Activated T-helper 9 cell treated with anti-CD3 and anti-CD28 coated beads, Interleukin-2, amount 50 U/mL, for 16 hours (primary cell): ENCODE results near the gene SRL.
"Not testable (repeated sequence)": the region's sequence is repeated elsewhere in the genome, so short reads cannot be mapped to it uniquely, and the experiment has no call there.

Experiments
- DNase-seq: peaks from one replicate; pipeline ENCODE4 v3.0.0-alpha.2; 2020; ENCODE audit warnings: low read depth

The SRL gene

DNA sequence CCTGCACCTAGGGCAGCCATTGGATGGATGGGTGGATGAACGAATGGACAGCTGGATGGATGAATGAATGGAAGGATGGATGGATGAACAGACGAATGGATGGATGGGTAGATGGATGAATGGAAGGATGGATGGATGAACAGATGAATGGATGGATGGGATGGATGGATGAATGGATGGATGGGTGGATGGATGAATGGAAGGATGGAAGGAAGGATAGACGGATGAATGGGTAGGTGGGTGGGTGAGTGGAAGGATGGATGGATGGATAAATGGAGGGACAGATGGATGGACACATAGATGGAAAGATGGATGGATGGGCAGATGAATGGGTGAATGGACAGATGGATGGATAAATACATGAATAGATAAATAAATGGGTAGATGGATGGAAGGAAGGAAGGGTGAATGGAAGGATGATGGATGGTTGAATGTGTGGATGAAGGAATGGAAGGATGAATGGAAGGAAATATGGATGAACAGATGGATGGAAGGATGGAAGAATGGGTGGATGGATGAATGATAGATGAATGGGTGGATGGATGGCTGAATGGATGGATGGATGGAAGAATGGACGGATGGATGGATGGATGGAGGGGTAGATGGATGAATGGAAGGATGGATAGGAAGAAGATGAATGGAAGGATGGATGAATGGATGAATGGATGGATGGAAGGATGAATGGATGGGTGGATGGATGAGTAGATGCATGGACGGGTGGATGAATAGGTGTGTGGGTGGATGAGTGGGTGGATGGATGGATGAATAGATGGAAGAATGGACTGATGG is 15.4 kb downstream of the SRL start:
- no peak for DNase-seq

- DNase-seq = no peak
Measured at GRCh38 chr16:4225075-4225474, 16.8 kb downstream of the SRL start.

- DNase-seq = no peak
Measured at GRCh38 chr16:4220358-4220757, 21.5 kb downstream of the SRL start.

DNA sequence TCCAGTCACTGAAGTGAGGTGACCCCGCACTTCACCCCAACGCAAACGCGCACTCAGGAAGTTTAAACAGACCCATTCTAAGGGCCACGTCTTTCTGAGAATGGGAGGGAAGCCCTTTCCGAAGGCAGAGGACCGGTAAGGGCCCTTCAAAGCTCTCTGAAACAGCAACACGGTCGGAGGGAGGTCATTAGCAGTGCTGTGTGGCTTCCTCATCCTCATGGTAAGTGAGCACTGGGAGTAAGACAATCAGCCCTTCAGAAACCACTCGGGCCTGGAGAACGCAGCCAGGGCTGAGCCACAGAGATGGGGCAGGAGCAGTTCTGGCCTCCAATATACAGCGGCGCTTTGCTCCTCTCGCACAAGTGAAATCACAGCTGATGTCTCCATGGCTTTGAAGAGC is 23.7 kb downstream of the SRL start:
- DNase-seq = no peak

DNA sequence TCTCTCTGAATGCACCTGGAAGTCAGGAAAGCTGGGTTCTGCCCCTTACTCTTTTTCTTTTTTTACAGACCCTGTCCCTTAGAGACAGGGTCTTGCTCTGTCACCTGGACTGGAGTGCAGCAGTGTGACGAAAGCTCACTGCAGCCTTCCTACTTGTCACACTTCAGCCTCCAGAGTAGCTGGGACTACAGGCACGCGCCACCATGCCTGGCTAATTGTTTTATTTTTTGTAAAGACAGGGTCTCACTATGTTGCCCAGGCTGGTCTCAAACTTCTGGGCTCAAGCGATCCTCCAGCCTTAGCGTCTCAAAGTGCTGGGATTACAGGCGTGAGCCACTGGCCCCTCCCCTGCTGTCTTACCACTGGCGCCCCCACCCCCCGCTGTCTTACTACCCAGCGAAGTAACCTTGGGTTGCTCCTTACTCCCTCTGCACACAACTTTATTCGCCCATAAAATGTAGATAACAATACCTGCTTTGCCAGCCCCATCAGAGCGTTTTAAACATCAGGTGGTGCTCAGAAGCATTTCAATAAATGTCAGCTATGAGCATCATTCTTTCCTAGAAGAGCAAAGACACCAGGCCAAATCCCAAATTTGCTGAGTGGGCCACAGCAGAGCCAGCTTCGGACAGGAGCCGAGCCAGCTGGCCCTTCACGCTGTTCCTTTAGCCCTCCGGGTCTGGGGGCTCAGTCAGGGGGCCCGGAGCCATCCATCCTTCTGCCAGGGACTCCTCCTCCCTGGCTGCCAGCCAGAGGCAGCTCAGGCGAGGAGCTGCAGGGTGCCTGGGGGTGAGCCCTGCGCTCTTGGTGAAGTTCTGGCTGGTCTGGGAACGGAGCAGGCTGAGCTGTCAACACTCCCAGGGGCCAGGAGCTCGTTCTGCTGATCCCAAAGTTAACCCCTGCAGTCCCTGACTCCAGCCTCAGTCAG is 24.4 kb downstream of the SRL start:
- no peak for DNase-seq

DNA sequence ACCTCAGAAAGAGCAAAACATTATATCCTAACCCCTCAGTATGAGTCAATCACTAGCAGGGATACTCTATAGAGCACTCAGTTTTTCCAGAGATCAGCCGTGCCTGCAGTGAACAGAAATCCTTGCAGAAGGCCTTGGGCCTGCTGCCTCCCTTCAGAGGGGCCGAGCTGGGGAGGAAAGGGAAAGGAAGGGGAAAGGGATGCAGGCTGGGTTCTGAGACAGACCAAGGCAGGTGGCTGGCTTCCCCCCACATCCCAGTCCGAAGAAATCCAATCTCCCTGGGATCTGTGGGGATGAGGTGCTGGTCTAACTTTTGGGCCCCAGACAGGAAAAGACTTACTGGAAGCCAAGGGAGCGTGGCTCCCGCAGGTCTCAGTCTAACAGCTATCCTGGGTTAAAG is 25.3 kb downstream of the SRL start:
- DNase-seq = no peak

GRCh38 chr16:4215106-4215505 is 26.8 kb downstream of the SRL start:
- DNase-seq = no peak

DNA sequence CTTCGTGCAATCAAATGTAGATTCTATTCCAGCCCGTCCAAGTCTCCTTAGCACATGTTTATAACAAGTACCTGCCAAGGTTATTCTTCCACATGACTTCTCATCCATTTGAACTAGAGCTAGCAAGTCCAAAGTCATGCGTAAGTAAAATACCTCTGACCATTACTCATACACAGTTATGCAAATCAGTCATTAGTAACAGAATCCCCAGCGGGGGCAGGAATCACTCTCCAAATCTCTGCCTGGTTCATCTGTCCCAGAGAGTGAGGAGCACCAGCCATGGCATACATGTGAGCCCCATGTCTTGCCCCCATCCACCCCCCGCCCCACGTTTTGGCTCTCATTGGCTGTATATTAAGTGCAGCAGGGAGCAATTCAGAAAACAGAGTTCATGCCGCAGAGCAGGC is 27.7 kb downstream of the SRL start:
- no peak for DNase-seq

DNA sequence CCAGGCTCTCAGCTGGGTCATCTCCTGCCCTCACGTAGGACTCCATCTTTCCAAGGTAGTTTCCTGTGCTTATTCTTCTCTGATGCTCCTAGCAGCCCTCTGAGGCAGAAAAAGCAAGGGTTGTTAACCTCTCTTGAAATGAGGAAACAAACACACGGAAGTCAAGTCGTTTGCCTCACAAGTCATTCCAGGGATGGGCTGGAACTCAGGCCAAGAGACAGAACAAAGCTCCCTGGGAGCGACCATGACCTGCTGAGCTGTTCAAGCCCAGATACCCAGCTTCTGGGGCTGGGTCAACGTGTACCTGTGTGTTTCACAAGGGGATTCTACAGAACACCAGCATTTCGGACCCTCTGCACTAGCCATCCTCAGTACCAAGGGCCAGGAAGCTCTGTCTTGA is 28.1 kb downstream of the SRL start:
- no peak for DNase-seq

DNA sequence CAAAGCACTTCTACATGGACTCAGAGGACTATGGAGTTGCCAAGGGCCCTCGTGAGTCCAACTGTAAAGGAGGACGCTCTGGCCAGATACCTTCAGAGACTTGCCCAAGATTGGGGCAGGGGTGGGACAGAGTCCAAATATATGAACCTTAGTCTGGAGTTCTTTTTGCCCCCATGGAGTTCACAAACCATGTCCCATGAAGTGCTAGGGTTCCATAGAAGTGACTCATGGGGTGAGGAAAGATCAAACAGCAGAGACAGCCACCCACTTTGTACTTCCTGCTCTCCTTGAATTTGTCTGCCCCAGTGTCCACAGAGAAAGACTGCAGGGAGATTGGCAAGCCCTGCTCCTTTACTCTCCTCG is 29.0 kb downstream of the SRL start:
- DNase-seq = no peak

DNA sequence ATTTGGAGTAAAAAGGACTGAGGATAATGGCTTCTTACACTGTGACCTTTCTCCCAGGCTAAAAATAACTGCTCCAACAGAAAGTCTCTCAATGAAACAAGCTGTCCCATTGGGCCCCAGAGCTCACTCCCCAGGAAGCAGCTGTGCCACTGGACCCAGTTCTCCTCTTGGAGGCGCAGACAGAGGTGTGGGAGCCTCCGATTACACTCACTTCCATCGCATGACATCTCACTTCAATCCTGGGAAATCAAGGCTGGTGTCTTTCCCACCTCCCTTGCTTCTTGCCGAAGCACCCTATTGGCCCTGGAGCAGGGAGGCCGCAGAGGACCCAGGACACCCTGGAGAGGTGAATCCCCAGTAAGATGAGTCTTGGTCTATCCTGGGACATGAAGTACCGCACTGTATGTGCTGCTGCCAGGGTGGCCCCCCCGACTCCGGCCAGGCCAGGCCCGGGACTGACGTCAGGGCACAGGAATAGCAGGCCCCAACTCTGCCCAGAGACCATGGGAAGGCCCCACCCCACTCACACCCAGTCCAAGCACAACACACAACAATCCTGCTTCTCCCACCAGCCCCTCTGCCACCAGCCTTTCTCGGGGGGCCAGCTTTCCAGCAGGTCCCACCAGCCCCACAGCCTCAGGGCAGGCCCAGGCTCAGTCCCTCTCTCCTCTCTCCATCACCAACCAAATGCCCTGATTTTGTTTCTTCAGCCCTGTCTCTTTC is 29.5 kb downstream of the SRL start:
- DNase-seq = no peak

GRCh38 chr16:4211445-4212210 is 30.3 kb downstream of the SRL start:
- DNase-seq = not testable (repeated sequence)

DNA sequence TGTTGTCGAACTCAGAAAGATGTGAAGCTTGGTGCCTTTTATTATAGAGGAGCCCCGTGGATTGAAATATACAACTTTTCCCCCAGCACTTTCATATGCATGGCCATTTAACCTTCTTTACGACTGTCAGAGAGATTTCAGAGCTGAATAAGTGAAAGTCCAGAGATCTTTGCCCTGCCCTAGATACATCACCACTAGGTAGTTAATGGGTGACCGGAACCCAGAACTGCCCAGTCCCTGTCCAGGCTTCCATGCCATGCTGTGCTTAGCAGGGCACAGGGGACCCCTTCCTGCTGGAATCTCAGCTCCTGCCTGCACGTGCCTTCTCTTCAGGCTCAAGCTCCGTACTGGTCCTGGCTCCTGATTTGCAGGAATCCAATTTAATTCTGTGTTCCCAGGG is 32.2 kb downstream of the SRL start:
- DNase-seq = no peak

- DNase-seq = no peak
Measured at GRCh38 chr16:4208341-4208751, 33.5 kb downstream of the SRL start.

DNA sequence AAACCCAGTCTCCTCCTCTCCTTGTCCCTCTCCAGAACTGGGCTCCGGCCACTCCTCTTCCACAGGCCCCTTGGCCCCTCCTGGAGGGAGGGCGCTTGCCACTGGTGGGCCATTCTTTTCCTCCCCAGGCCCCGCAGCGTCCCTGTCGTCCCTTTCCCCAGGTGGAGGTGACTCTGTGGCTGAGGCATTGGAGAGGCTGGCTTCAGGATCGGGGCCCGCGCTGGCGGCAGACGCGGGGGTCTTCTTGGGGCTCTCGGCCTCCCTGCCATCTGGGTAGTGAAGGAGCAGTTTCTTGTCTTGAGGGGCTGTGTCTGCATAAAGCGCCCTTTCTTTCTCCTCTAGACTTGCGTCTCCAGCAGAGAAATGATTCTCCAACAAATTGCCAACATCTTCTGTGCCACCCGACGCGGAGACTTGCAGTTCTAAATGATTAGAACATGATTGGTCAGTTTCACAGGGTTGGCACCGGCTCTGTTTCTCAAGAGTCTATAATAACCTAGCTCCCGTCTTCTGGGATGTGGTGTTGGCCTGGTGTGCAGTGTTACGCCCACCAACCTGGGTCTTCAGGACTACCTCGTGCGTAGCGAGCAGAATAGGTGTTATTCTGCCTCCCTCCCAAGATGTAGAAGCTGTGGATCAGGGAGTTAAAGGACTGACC is 34.1 kb downstream of the SRL start:
- DNase-seq = no peak

DNA sequence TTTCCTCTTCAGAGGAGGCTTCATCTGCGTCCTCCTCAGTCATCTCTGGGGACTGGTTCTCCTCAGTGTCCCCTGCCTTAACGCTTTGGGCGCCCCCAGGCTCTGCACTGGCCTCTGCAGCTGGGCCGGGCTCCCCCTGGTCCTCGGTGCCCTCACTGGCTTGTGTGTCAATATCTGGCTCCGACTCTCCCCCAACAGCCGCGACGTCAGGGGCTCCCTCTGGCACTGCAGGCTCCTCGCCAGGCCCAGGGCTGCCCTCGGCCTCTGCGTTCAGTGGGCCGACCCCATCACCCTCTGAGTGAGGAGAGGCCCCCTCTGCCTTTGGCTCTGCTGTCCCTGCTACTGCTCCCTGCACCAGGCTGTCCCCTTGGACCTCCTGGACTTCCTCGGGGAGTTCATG is 34.7 kb downstream of the SRL start:
- no peak for DNase-seq

- no peak for DNase-seq
Measured at GRCh38 chr16:4206680-4207079, 35.2 kb downstream of the SRL start.

GRCh38 chr16:4205971-4206370 is 35.9 kb downstream of the SRL start:
- no peak for DNase-seq

DNA sequence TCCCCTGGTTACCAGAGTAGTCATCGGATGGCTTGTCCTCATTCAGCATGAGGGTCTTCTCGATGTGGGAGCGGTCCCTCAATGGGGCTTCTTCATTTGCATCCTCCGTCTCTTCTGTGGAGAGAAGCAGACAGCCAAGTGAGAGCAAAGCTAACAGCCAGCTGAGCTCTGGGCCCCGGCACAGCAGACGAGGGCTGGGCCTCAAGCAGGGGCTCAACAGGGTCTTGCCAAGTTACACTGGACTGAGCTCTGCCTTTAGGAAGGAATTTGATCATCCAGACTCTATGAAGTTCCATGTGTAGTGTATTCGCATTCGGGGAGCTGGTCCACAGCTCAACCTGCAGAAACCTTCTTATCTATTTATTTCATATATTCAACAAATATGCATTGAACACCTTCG is 37.4 kb downstream of the SRL start:
- no peak for DNase-seq

DNA sequence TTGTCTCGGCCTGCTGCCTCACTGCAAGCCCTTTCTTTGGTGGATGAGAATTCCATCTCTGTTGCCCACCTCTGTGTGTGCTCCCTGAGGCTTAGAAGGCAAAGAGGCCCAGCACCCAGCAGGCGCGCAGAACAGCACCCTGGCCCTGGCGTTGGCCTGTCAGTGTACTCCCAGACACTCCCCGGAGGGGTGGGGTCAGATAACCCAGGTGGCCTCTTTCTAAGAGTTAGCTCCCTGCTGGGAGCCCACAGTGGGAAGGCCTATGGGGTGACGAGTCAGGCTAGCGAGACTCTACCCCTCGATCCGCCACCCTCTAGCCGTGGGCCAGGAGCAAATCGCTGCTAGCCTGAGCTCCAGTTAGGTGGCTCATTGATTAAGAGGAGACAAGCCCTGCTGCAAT is 38.1 kb downstream of the SRL start:
- no peak for DNase-seq

GRCh38 chr16:4202615-4203345 is 39.1 kb downstream of the SRL start:
- no peak for DNase-seq
